SU-DHL-6 (cell line): ENCODE results near the gene VPS13D.

Experiments used
- EZH2phosphoT487 ChIP-seq: fragments of 200-600 bp; sonication (generic), shearing (Covaris generic); conservative IDR thresholded peaks from 2 replicates; pipeline ENCODE4 v1.6.1; 2018; ENCODE audit warnings: mild to moderate bottlenecking, antibody characterized with exemption, low read length, moderate library complexity, mixed read lengths
- TF ChIP-seq, protein P1 (sequence below): fragments of 200-600 bp; sonication (generic); IDR thresholded peaks from one replicate; pipeline ENCODE4 v1.5.1; 2017; ENCODE audit warnings: antibody characterized with exemption, mild to moderate bottlenecking, low read length, moderate library complexity; ENCODE audit not compliant: insufficient read depth, poor library complexity, severe bottlenecking

GRCh38 chr1:12356004-12356890 is 126.4 kb downstream of the VPS13D start:
- TF ChIP-seq, protein P1, sequence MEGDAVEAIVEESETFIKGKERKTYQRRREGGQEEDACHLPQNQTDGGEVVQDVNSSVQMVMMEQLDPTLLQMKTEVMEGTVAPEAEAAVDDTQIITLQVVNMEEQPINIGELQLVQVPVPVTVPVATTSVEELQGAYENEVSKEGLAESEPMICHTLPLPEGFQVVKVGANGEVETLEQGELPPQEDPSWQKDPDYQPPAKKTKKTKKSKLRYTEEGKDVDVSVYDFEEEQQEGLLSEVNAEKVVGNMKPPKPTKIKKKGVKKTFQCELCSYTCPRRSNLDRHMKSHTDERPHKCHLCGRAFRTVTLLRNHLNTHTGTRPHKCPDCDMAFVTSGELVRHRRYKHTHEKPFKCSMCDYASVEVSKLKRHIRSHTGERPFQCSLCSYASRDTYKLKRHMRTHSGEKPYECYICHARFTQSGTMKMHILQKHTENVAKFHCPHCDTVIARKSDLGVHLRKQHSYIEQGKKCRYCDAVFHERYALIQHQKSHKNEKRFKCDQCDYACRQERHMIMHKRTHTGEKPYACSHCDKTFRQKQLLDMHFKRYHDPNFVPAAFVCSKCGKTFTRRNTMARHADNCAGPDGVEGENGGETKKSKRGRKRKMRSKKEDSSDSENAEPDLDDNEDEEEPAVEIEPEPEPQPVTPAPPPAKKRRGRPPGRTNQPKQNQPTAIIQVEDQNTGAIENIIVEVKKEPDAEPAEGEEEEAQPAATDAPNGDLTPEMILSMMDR: no peak
- no peak for TF ChIP-seq EZH2phosphoT487
